Measurements from ENCODE around the gene BAD.

GRCh38 chr11:64233913-64234586 lies 50.4 kb downstream of the BAD start, which contains the start of gene VEGFB:
- no peak for TF ChIP-seq CTCF (IDR thresholded peaks at IDR 0.05)
- no peak for TF ChIP-seq EZH2 (IDR thresholded peaks at IDR 0.05; ENCODE audit: borderline replicate concordance, insufficient read depth, low read depth, low read length, poor library complexity, severe bottlenecking)

All from B cell (primary cell).